Stimulated activated CD4-positive, alpha-beta T cell treated with anti-CD3 and anti-CD28 coated beads, Interleukin-1b, Interleukin-23, amount 100 ng/mL, for 4 hours (primary cell): Measurements from ENCODE around the gene DNAI1.
"Not testable (repeated sequence)": the region's sequence is repeated elsewhere in the genome, so short reads cannot be mapped to it uniquely, and the experiment has no call there.

ENCODE experiments used
- DNase-seq, 2 donors: peaks; one replicate each; pipeline ENCODE4 v3.0.0-alpha.2; 2020; ENCODE audit warnings: low read depth in 2 of 2

DNAI1 gene

GRCh38 chr9:34458013-34458958, at the start of gene DNAI1, which contains the start of gene FAM219A:
TSS of gene DNAI1 (plus strand) at chr9:34458805. CDS start at chr9:34459006, 201 bp downstream.
TSS of gene FAM219A (minus strand) at chr9:34458570. CDS start at chr9:34458263, 307 bp downstream.
- peak; percentile 98 to 99 for DNase-seq

GRCh38 chr9:34409154-34409553, 49.5 kb upstream of the DNAI1 start:
- DNase-seq = no peak

- DNase-seq = no peak
These were observed 46.3 kb upstream of the DNAI1 start for GRCh38 chr9:34412336-34412735.

DNA sequence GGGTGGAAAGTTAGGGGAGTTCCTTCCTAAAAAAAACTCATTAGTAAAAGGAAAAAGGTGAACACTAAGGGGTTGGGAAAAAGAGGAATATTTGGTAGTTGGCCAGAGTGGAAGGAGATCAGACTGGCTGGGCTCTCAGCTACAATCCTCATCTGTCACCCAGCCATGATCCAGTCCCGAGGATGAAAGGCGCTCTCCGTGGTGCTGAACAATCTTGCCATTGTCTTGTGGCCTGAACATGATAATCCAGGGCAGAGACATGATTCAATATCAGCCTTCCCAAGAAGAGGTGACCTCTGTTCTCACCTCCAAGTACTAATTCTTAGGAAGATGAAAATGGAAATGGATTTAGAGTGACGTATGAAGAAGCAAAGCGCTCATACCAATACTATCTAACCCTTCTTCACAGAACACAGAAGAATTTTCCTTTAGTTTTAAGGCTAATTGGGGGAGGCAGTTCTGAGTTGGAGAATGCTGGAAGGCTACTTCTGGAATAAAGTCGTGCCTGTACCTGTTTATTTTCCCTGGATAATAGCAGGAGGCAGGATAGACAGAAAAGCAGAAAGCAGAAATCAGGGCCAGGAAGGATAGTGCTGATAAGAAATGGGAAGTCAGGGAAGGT, 45.3 kb upstream of the DNAI1 start:
- no peak for DNase-seq

GRCh38 chr9:34417734-34418133, 40.9 kb upstream of the DNAI1 start:
- no peak for DNase-seq

GRCh38 chr9:34419716-34420504, 38.7 kb upstream of the DNAI1 start:
- no peak for DNase-seq

GRCh38 chr9:34426347-34427074, 32.1 kb upstream of the DNAI1 start:
- DNase-seq = no peak

GRCh38 chr9:34428325-34428958, 30.2 kb upstream of the DNAI1 start:
- no peak for DNase-seq

- no peak for DNase-seq
These were observed 27.7 kb upstream of the DNAI1 start for GRCh38 chr9:34430843-34431437.

- no peak for DNase-seq
These were observed 26.9 kb upstream of the DNAI1 start for GRCh38 chr9:34431667-34432066.

DNA sequence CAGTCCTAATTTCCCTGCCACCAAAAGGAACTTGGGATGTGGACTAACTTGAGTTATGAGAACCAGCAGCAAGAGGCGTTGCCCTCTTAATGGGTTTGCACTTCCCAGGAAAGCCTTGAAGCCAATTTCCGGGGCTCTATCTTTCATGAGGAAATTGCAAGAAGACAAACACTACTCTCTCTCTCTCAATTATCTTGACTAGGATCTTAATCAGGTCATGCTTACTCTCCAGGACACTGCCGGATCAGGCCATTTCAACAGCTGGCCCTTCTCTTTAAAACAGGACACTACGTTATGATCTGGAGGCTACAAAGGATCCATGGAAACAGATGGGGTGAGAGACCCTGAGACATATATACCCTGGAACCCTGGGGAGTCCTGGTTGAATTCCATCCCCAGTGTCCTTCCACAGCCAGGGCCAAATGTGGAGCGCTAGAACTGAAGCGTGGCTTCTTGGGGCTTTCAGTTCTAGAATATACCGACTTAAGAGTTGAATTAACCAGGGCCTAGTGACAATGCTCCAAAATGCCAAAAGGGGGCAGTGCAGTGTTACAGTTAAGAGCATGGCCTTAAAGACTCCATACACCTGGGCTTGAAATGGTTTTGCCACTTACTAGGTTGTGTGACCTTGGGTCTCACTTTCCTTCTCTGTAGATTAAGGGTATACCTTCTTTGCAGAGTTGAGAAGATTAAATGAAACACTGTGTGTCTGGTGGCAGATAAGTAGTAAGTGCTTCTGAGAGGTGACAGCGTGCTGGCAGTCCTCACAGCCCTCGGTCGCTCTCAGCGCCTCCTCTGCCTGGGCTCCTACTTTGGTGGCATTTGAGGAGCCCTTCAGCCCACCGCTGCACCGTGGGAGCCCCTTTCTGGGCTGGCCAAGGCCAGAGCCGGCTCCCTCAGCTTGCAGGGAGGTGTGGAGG, 21.3 kb upstream of the DNAI1 start:
- DNase-seq = peak; percentile 37 to 41

- DNase-seq = not testable (repeated sequence)
These were observed 20.7 kb upstream of the DNAI1 start for GRCh38 chr9:34437926-34438307.

- not testable (repeated sequence) for DNase-seq
These were observed 20.1 kb upstream of the DNAI1 start for GRCh38 chr9:34438465-34438864.

DNA sequence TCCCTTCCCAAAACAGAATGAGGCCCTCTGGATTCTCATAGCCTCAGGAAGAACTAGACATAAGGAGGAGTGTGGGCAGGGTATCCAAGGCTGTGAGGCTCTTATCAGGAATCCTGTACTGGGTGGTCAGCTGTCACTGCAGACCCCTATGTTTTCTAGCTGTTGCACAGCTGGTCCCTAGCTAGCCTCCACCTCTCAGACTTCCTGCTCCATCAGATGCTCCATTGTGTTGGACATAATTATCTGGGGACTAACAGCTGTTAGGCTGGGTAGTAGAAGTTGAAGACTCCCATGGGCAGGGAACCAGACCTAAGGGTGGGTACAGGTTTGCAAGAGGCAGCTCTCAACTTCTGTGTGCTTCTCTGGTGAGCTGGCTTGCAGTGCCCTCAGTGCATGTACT, 18.6 kb upstream of the DNAI1 start:
- no peak for DNase-seq

DNA sequence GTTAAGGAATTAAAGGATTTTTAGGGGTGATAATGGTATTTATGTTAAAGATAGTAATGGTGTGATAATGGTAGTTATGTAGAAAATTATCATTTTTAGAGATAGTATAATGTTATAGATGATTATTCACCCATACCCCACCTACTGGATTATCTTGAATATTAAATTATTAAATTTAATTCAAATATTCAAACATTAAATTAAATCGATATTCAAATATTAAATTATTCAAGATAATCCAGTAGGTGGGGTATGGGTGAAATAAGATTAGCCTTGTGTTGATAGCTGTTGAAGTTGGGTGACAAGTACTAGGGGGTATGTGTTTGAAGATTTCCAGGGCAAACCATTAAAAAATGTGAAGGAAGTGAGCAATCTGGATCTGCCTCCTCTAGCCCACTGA, 15.8 kb upstream of the DNAI1 start:
- DNase-seq = no peak

GRCh38 chr9:34443533-34443932, 15.1 kb upstream of the DNAI1 start:
- no peak for DNase-seq

DNA sequence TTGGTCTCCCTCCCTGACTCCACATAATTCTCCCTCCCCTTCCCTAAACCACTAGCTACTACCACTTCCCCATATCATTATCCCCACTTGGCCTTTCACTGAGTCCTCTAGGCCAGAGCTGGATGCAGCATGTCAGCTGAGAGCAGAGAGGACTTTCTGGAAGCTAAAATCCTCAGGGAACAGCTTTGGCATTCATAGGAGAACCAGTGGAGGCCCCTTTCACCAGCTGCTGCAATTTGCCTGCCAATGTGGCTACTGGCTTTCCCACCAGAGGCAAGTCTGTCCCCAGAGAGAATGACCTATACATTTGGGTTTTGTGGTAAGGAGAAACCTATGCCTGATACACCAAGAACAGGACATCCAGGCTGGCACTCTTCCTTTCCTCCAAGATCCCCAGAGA, 14.6 kb upstream of the DNAI1 start:
- no peak for DNase-seq

- DNase-seq = no peak
These were observed 12.1 kb upstream of the DNAI1 start for GRCh38 chr9:34446468-34446891.

DNA sequence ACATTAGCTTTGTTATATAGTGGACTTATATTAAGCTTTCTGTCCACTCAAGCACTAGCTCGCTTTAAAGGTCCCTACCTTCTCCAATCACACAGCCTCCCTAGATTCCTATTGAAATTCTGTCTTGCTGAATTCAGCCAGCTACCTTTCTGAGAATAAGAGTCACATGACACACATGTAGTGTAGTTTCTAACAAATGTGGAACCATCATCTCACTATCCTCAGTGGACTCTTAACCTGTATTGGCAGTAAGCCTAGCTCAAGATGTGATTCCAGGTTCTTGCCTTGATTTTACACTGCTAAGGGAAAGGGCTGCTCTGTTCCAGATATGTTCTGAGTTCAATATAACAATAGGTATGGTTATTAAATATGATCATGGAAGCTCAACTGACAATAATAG, 11.7 kb upstream of the DNAI1 start:
- DNase-seq = no peak
